Transverse colon (tissue), 4 donors: Measurements from ENCODE around the gene CNTF.

Source experiments
- EP300 ChIP-seq: sonication (generic); formaldehyde crosslinking; IDR thresholded peaks from one replicate; pipeline ENCODE4 v1.6.1; 2017; ENCODE audit warnings: antibody characterized with exemption, low read depth
- POLR2A ChIP-seq: fragments of 450-650 bp; IDR thresholded peaks from one replicate; pipeline ENCODE4 v1.6.1; 2016; ENCODE audit warnings: antibody characterized with exemption, mild to moderate bottlenecking, moderate library complexity
- POLR2AphosphoS5 ChIP-seq, 3 donors: sonication (generic); formaldehyde crosslinking; IDR thresholded peaks; one replicate each; pipeline ENCODE4 v1.6.1; 2016; ENCODE audit warnings: antibody characterized with exemption in 3 of 3
- TF ChIP-seq, protein P1 (sequence below), 5 experiments: fragments of 200-600 bp in 3 of 5; fragments of 450-650 bp in 2 of 5; sonication (generic) in 3 of 5; IDR thresholded peaks; 1 replicate in 2 of 5; 2 replicates in 3 of 5; pipeline ENCODE4 v1.5.1; 2016 to 2017; ENCODE audit warnings: antibody characterized with exemption in 5 of 5, inconsistent platforms in 3 of 5, mild to moderate bottlenecking in 2 of 5, moderate library complexity in 1 of 5

DNA sequence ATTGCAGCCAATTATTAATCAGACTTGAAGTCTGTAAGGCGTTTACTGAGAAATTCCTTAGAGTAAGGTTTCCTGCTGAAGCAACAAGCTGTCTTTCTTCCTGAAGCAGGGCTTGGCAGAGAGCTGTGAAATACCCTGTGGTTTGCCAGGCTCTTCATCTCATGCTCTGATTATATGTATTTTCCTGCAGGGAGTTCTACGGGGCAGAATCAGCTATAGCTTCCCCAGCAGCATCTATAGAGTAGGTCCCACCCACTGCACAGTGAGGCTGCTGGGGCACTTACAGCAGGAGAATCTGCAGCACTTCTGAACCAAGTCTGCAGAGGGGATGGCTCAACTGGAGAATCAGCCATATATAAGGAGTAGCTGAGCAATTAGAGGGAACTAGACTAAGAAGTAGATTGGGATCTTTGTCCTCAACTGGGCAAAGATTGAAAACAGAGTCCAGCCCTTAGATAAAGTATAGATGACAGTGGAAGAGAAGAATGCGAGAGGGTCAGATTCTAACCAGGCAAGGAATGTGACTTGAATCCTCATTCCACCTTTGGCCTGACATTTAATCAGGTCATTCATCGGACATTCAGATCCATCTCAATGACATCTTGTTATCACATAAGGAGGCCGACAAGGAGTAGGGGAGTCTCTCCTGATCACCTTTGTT lies 37.6 kb downstream of the CNTF start:
- TF ChIP-seq, protein P1, sequence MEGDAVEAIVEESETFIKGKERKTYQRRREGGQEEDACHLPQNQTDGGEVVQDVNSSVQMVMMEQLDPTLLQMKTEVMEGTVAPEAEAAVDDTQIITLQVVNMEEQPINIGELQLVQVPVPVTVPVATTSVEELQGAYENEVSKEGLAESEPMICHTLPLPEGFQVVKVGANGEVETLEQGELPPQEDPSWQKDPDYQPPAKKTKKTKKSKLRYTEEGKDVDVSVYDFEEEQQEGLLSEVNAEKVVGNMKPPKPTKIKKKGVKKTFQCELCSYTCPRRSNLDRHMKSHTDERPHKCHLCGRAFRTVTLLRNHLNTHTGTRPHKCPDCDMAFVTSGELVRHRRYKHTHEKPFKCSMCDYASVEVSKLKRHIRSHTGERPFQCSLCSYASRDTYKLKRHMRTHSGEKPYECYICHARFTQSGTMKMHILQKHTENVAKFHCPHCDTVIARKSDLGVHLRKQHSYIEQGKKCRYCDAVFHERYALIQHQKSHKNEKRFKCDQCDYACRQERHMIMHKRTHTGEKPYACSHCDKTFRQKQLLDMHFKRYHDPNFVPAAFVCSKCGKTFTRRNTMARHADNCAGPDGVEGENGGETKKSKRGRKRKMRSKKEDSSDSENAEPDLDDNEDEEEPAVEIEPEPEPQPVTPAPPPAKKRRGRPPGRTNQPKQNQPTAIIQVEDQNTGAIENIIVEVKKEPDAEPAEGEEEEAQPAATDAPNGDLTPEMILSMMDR (IDR thresholded peaks at IDR 0.05) = no peak
- TF ChIP-seq POLR2AphosphoS5 (IDR thresholded peaks at IDR 0.05) (no peak), POLR2A (no peak), EP300 (no peak)
